Uterus (tissue), 4 donors: Measurements from ENCODE around the gene MAPK11. TPM values are rescaled to one million over a fixed set of nuclear protein-coding genes. Genes with fewer than 3 reads are reported as not detected.

Experiments
- DNase-seq, 2 donors: peaks; one replicate each; pipeline ENCODE4 v3.0.0-alpha.2; 2019 to 2020
- H3K27ac ChIP-seq, 2 donors: fragments of 200-600 bp; sonication (generic); 1 replicate in 1 of 2; 2 replicates in 1 of 2; pipeline ENCODE4 v1.5.1; 2016 to 2018
- H3K27me3 ChIP-seq, 2 donors: fragments of 200-600 bp; sonication (generic); one replicate each; pipeline ENCODE4 v1.5.1; 2018 to 2019; ENCODE audit warnings: control low read depth in 1 of 2
- H3K36me3 ChIP-seq, 2 donors: fragments of 200-600 bp; sonication (generic); one replicate each; pipeline ENCODE4 v1.5.1; 2019; ENCODE audit warnings: control low read depth in 1 of 2
- H3K4me1 ChIP-seq, 2 donors: fragments of 200-600 bp; sonication (generic); one replicate each; pipeline ENCODE4 v1.5.1; 2018 to 2019; ENCODE audit warnings: control low read depth in 1 of 2
- H3K4me3 ChIP-seq, 2 donors: fragments of 200-600 bp; sonication (generic); 1 replicate in 1 of 2; 2 replicates in 1 of 2; pipeline ENCODE4 v1.5.1; 2018 to 2019; ENCODE audit warnings: mild to moderate bottlenecking in 1 of 2
- H3K9me3 ChIP-seq, 2 donors: fragments of 200-600 bp; sonication (generic); one replicate each; pipeline ENCODE4 v1.5.1; 2019; ENCODE audit warnings: control low read depth in 1 of 2
- POLR2A ChIP-seq, 2 donors: fragments of 450-650 bp; IDR thresholded peaks; one replicate each; pipeline ENCODE4 v1.6.1; 2016; ENCODE audit warnings: antibody characterized with exemption in 2 of 2, mild to moderate bottlenecking in 1 of 2, moderate library complexity in 1 of 2
- intact Hi-C: fragments of 100-400 bp; cut with DNase I; formaldehyde crosslinking; loops from one replicate; pipeline ENCODE4 v1.15.1; 2023; ENCODE audit warnings: low total_unique reads
- total RNA-seq, 4 donors: library from RNA; depleted of rRNA in 3 of 4; stranded (reverse); fragments of >200 nt in 3 of 4; gene quantifications; one replicate each; pipeline versions ENCODE4 v1.1.0 to v1.2.4, GENCODE V29; 2014 to 2023
- TF ChIP-seq, protein P1 (sequence below), 4 experiments: fragments of 200-600 bp in 2 of 4; fragments of 450-650 bp in 2 of 4; sonication (generic) in 2 of 4; IDR thresholded peaks; one replicate each; pipeline ENCODE4 v1.5.1; 2016 to 2019; ENCODE audit warnings: antibody characterized with exemption in 4 of 4, mild to moderate bottlenecking in 2 of 4, moderate library complexity in 1 of 4
- donor health status: DM: yes; HTN: yes; CAD: no.

Gene MAPK11
- total RNA-seq, 4 donors from 2014 or later, result 7.9 to 39.5 (median 22.4) TPM

DNA sequence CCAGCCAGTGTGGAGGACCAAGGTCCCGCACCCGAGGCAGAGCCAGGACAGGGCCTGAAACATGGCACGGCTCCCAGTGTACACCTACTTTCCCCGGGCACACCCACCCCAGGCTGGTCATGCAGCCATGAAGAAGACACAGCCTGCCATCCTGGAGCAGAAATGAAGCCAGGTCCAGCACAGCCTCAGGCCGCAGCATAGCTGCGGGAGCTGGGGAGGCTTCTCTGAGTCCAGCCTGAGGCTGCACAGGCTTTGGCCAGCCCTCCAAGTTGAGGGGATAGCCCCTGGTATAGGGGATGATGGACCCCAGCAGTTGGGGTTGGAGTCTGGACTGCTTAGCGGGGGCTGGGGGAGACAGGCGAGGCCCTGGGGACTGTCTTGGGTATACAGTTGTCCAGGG is 16.2 kb downstream of the MAPK11 start:
- Histone ChIP-seq H3K9me3 (no peaks in the 10 kb centered on the region), H3K4me3 (no peak overlapping the region), H3K36me3 (no peaks in the 10 kb centered on the region), H3K27me3 (no peaks in the 10 kb centered on the region), H3K27ac (no peak overlapping the region), H3K4me1 (peaks cover 6 to 10% of the 10 kb centered on the region in 2 donors)
- intact Hi-C loops, result loop anchor here (5.0 kb wide), 1 partner anchor 88 kb away; the partner anchor contains the start of gene PPP6R2
- no peak for TF ChIP-seq POLR2A (IDR thresholded peaks at IDR 0.05)
- TF ChIP-seq, protein P1, sequence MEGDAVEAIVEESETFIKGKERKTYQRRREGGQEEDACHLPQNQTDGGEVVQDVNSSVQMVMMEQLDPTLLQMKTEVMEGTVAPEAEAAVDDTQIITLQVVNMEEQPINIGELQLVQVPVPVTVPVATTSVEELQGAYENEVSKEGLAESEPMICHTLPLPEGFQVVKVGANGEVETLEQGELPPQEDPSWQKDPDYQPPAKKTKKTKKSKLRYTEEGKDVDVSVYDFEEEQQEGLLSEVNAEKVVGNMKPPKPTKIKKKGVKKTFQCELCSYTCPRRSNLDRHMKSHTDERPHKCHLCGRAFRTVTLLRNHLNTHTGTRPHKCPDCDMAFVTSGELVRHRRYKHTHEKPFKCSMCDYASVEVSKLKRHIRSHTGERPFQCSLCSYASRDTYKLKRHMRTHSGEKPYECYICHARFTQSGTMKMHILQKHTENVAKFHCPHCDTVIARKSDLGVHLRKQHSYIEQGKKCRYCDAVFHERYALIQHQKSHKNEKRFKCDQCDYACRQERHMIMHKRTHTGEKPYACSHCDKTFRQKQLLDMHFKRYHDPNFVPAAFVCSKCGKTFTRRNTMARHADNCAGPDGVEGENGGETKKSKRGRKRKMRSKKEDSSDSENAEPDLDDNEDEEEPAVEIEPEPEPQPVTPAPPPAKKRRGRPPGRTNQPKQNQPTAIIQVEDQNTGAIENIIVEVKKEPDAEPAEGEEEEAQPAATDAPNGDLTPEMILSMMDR (IDR thresholded peaks at IDR 0.05), result no peak
- DNase-seq, result no peak

DNA sequence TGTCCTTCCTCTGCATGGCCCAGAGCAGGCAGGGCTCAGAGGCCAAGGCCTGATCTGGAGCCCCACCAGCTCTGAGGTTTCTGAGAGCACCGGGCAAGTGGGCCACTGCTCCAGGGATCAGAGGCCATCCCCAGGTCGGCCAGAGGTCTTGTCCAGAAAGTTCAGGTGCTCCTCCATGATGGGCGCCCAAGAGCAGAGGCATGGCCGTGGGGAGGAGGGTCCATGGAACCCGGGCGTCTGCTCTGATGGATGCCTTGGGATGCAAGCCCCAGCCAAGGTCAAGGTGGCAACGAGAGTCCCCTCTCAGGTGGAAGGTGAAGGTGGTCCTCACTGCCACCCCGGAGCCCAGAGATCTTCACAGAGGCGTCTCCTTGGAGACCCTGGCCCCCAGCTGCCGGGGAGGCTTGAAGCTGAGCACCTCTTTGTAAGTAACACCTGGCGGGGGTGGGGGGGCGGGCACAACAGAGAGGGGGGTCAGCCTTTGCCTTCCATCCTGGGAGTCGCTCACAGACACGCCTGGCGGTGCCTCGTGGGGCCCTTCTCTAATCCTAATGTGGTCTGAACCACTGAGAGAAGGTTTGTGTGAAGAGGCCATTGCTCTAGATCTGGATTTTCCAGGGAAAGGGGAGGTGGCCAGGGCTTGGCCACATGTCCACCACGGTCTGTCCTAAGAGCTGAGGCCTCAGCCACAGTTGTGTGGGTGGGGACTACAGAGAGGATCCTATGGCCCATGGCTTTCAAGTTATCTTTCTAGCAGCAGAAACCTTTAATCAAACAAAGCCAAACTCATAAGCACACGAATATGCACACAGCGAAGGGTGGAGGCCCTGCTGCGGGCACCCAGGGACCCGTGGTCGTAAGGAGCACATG is 16.9 kb downstream of the MAPK11 start:
- DNase-seq, result no peak
- Histone ChIP-seq H3K4me3 (no peak overlapping the region), H3K4me1 (peaks cover 6 to 10% of the 10 kb centered on the region in 2 donors), H3K27me3 (no peaks in the 10 kb centered on the region), H3K36me3 (no peaks in the 10 kb centered on the region), H3K9me3 (no peaks in the 10 kb centered on the region), H3K27ac (no peak overlapping the region)
- intact Hi-C loops, result loop anchor here (5.0 kb wide), 1 partner anchor 89 kb away; the partner anchor contains the start of gene PPP6R2
- TF ChIP-seq, protein P1 (IDR thresholded peaks at IDR 0.05), result no peak
- TF ChIP-seq POLR2A (IDR thresholded peaks at IDR 0.05), result no peak

- no peaks in the 10 kb centered on the region for H3K9me3 ChIP-seq
- intact Hi-C loops, result loop anchor here (5.0 kb wide), 1 partner anchor 90 kb away; the partner anchor contains the start of gene PPP6R2
- TF ChIP-seq POLR2A (IDR thresholded peaks at IDR 0.05), result no peak
- TF ChIP-seq, protein P1 (IDR thresholded peaks at IDR 0.05), result peak; percentile 63 to 80 (median 70)
- H3K4me1 ChIP-seq, result peaks cover 6 to 10% of the 10 kb centered on the region in 2 donors
- no peaks in the 10 kb centered on the region for H3K36me3 ChIP-seq
- DNase-seq, result peak; percentile 75 to 76
- no peaks in the 10 kb centered on the region for H3K27me3 ChIP-seq
- H3K4me3 ChIP-seq, result no peak overlapping the region
- H3K27ac ChIP-seq, result peak overlapping the region; percentile 70 to 77
Observed at GRCh38 chr22:50252082-50253045, 17.8 kb downstream of the MAPK11 start.

DNA sequence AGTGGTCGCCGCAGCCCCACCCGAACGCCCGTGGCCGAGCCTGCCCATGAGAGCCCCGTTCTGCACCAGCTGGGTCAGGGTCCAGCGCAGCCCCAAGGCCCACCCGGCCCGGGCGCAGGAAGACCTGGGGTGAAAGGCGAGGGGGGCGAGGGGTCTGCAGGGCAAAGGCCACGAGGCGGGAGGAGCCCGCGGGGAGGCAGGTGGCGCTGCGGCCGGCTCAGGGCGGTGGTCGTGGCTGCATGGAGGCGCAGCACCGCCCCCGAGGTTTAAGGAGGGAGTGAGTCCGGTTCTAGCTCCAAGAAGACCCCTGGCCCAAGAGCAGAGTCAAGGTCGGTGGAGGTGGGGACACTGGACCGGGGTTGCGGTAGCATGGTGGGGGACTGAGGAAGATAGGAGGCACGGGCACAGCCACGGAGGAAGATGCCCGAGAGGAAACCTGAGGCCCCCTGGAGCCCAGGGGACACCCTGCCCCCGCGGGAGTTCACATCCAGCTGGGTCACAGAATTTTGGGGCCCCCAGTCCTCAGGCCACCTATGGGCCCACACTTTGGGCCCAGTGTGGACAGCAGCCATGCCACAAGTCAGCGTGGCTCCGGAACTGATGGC is 18.6 kb downstream of the MAPK11 start:
- peaks cover 6 to 10% of the 10 kb centered on the region in 2 donors for H3K4me1 ChIP-seq
- no peaks in the 10 kb centered on the region for H3K9me3 ChIP-seq
- no peaks in the 10 kb centered on the region for H3K27me3 ChIP-seq
- DNase-seq, result no peak
- no peak for TF ChIP-seq POLR2A (IDR thresholded peaks at IDR 0.05)
- TF ChIP-seq, protein P1 (IDR thresholded peaks at IDR 0.05), result no peak
- no peaks in the 10 kb centered on the region for H3K36me3 ChIP-seq
- H3K4me3 ChIP-seq, result peak overlapping the region; percentile 39 to 45
- intact Hi-C loops, result loop anchor here (5.0 kb wide), 1 partner anchor 91 kb away; the partner anchor contains the start of gene PPP6R2
- H3K27ac ChIP-seq, result peak overlapping the region; percentile 70 to 77
